ENCODE results near the gene ELP5. TPM values are rescaled to one million over a fixed set of nuclear protein-coding genes. Genes with fewer than 3 reads are reported as not detected.

The ELP5 gene
- total RNA-seq, 2 donors from 2014 or later, result 10.2 to 16.3 TPM

- ATAC-seq (no peak), DNase-seq (peak in 1 of 4 donors; percentile 29)
- H3K4me3 ChIP-seq, result peak overlapping the region; percentile 98 to 99
- TF ChIP-seq, protein P1, sequence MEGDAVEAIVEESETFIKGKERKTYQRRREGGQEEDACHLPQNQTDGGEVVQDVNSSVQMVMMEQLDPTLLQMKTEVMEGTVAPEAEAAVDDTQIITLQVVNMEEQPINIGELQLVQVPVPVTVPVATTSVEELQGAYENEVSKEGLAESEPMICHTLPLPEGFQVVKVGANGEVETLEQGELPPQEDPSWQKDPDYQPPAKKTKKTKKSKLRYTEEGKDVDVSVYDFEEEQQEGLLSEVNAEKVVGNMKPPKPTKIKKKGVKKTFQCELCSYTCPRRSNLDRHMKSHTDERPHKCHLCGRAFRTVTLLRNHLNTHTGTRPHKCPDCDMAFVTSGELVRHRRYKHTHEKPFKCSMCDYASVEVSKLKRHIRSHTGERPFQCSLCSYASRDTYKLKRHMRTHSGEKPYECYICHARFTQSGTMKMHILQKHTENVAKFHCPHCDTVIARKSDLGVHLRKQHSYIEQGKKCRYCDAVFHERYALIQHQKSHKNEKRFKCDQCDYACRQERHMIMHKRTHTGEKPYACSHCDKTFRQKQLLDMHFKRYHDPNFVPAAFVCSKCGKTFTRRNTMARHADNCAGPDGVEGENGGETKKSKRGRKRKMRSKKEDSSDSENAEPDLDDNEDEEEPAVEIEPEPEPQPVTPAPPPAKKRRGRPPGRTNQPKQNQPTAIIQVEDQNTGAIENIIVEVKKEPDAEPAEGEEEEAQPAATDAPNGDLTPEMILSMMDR (IDR thresholded peaks at IDR 0.05), result no peak
- no peak for TF ChIP-seq POLR2A (IDR thresholded peaks at IDR 0.05)
- H3K4me1 ChIP-seq, result peaks cover 38% of the 10 kb centered on the region
- no peaks in the 10 kb centered on the region for H3K9me3 ChIP-seq
- WGBS, 2 donors, result 0 to 1% methylated on average over 9 to 49 of the region's 55 CpGs
- H3K27me3 ChIP-seq, result no peaks in the 10 kb centered on the region
- H3K36me3 ChIP-seq (replicated peaks in 1 of 2; ENCODE audit: insufficient read depth in 1 of 2, low read depth in 2 of 2), result peaks cover 0 to 7% of the 10 kb centered on the region in 2 donors
- intact Hi-C loops (cut with DNase I), result no loop called here
- peak overlapping the region; percentile 87 to 100 (median 100) for H3K27ac ChIP-seq
These were observed 1.1 kb upstream of the ELP5 start for GRCh38 chr17:7250695-7251627.

DNA sequence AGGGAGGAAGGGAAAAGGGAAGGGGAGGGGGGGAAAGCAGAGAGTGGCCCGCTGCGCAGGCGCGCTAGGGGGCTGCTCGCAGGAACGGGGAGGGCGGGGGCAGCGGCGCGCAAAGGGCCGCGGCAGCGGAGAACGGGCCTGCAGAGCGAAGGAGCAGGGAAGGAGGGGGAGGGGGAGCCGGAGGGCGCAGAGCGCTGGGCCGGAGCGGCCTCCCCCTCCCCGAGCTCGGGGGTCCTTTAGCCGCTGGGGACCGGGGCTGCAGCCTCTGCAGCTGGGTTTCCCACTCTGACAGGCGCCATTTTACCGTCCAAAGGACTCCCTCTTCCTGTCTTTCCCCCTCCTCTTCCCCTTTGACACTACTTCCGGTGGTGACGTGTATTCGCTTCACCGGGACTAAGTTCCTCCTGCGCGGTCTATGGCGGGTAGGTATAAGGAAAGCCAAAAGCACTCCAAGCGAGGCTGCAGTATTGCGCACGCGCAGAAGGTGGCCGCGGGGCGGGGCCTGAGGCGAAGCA lies 297 bp upstream of the ELP5 start, which contains the start of gene CTDNEP1:
TSS of gene CTDNEP1 (minus strand) at position 74 of the 515 bp plus-strand sequence. CDS start 438 bp downstream, outside the sequence.
- intact Hi-C loops (cut with DNase I), result no loop called here
- TF ChIP-seq, protein P1 (IDR thresholded peaks at IDR 0.05), result no peak
- peak; percentile 42 to 70 (median 60) for TF ChIP-seq POLR2A (IDR thresholded peaks at IDR 0.05)
- DNase-seq (peak; percentile 97 to 99 (median 98)), ATAC-seq (peak; percentile 92)
- 0 to 1% methylated on average over 39 to 40 of the region's 41 CpGs for WGBS, 2 donors
- H3K4me3 ChIP-seq, result peak within 1 kb of the TSS; percentile 98 to 99
- H3K27me3 ChIP-seq, result no peaks in the 10 kb centered on the region
- H3K36me3 ChIP-seq (replicated peaks in 1 of 2; ENCODE audit: insufficient read depth in 1 of 2, low read depth in 2 of 2), result peaks cover 0 to 7% of the 10 kb centered on the region in 2 donors
- H3K4me1 ChIP-seq, result peaks cover 38% of the 10 kb centered on the region
- H3K9me3 ChIP-seq, result no peaks in the 10 kb centered on the region
- peak within 1 kb of the TSS; percentile 87 to 100 (median 100) for H3K27ac ChIP-seq

DNA sequence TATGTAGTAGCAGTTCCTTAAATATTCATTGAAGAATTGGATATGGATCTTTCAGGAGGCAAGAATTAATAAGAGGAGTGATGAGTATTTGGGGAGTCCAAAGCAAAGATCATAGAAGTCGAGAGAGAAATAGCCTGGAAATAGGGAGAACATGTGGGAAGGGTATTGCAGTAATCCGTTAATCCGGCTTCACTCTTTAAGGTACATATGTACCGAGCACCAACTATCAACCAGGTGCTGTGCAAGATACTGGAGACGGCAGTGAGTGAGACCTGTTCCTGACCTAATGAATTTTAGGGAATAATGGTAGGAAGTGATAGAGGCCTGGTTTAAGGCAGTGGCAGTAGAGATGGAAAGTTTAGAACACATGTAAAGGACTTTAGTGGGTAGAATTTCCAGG lies 1.1 kb downstream of the ELP5 start:
- peak overlapping the region; percentile 87 to 100 (median 100) for H3K27ac ChIP-seq
- ATAC-seq (no peak), DNase-seq (no peak)
- H3K36me3 ChIP-seq (replicated peaks in 1 of 2; ENCODE audit: insufficient read depth in 1 of 2, low read depth in 2 of 2), result peaks cover 0 to 8% of the 10 kb centered on the region in 2 donors
- no peaks in the 10 kb centered on the region for H3K9me3 ChIP-seq
- H3K27me3 ChIP-seq, result no peaks in the 10 kb centered on the region
- WGBS, 2 donors, result 49 to 51% methylated on average over 5 of the region's 5 CpGs
- intact Hi-C loops (cut with DNase I), result no loop called here
- TF ChIP-seq, protein P1 (IDR thresholded peaks at IDR 0.05), result no peak
- no peak for TF ChIP-seq POLR2A (IDR thresholded peaks at IDR 0.05)
- peak overlapping the region in 1 of 2 donors; percentile 28 for H3K4me3 ChIP-seq
- peaks cover 38% of the 10 kb centered on the region for H3K4me1 ChIP-seq

- 89 to 90% methylated on average over 4 of the region's 4 CpGs for WGBS, 2 donors
- ATAC-seq (no peak), DNase-seq (no peak)
- Histone ChIP-seq H3K9me3 (no peaks in the 10 kb centered on the region), H3K4me3 (no peak overlapping the region), H3K36me3 (replicated peaks in 1 of 2; ENCODE audit: insufficient read depth in 1 of 2, low read depth in 2 of 2) (peaks cover 0 to 8% of the 10 kb centered on the region in 2 donors), H3K27ac (no peak overlapping the region), H3K4me1 (peaks cover 39% of the 10 kb centered on the region), H3K27me3 (no peaks in the 10 kb centered on the region)
- intact Hi-C loops (cut with DNase I), result no loop called here
- no peak for TF ChIP-seq POLR2A (IDR thresholded peaks at IDR 0.05)
- TF ChIP-seq, protein P1 (IDR thresholded peaks at IDR 0.05), result no peak
These were observed 2.5 kb downstream of the ELP5 start for GRCh38 chr17:7254511-7254910.

Data from body of pancreas (tissue), 4 donors.